DOHH2 (cell line): Measurements from ENCODE around the gene CDK16.

ENCODE experiments used
- CTCF ChIP-seq: fragments of 200-600 bp; sonication (generic); IDR thresholded peaks from one replicate; pipeline ENCODE4 v1.5.1; 2014; ENCODE audit warnings: antibody characterized with exemption, mild to moderate bottlenecking, low read depth, low read length; ENCODE audit not compliant: poor library complexity, severe bottlenecking
- EZH2phosphoT487 ChIP-seq: fragments of 200-600 bp; sonication (generic); IDR thresholded peaks from 2 replicates; pipeline ENCODE4 v1.6.1; 2017; ENCODE audit warnings: borderline replicate concordance, mild to moderate bottlenecking, antibody characterized with exemption, low read length, moderate library complexity, mixed read lengths

- no peak for TF ChIP-seq CTCF
- TF ChIP-seq EZH2phosphoT487, result no peak
Measured at GRCh38 chrX:47199286-47199685, 19.2 kb upstream of the CDK16 start.
